A549 (cell line): Measurements from ENCODE around the gene COPS8. TPM values are rescaled to one million over a fixed set of nuclear protein-coding genes. Genes with fewer than 3 reads are reported as not detected.

Experiments used
- ATAC-seq, 2 experiments: fragments of 200-7000 bp in 1 of 2; fragments of >200 bp in 1 of 2; cut with Nextera tagmentation in 1 of 2; cut with Tn5 transposase in 1 of 2; 3 replicates each; pipeline versions ENCODE4 v1.8.0 to v1.9.1; 2018 to 2020; ENCODE audit warnings: mild to moderate bottlenecking in 1 of 2, moderate library complexity in 1 of 2
- CTCF ChIA-PET: fragments of 300-600 bp; sonication (Branson Sonifier 250); formaldehyde crosslinking; extraction: SDS; loops from one replicate; lab custom pipeline; 2021; ENCODE audit warnings: antibody characterized with exemption, inconsistent platforms; lab: Yijun Ruan, JAX
- POLR2A ChIA-PET: fragments of 350-600 bp; formaldehyde crosslinking; extraction: SDS; loops from one replicate; lab custom pipeline; 2021; ENCODE audit warnings: antibody characterized with exemption, inconsistent platforms; lab: Yijun Ruan, JAX
- DNase-seq, 2 experiments: peaks; one replicate each; pipeline versions ENCODE4 v3.0.0 to v3.0.0-alpha.2; 2011 to 2016; ENCODE audit warnings: low read depth in 1 of 2, low spot score in 1 of 2
- FAIRE-seq: peaks from 2 replicates; lab custom pipeline; 2011; peaks lifted over from hg19 to GRCh38; lab: Jason Lieb, UNC
- H3K27ac ChIP-seq, 2 experiments: fragments of >200 bp; sonication (Bioruptor Twin); formaldehyde crosslinking; 3 replicates each; pipeline ENCODE4 v1.5.1; 2016 to 2017
- H3K4me1 ChIP-seq: fragments of >200 bp; sonication (Bioruptor Twin); formaldehyde crosslinking; 3 replicates; pipeline ENCODE4 v1.6.1; 2016
- H3K4me2 ChIP-seq: fragments of >200 bp; sonication (Bioruptor Twin); formaldehyde crosslinking; 3 replicates; pipeline ENCODE4 v1.6.1; 2016
- H3K4me3 ChIP-seq: fragments of >200 bp; sonication (Bioruptor Twin); formaldehyde crosslinking; 3 replicates; pipeline ENCODE4 v1.5.1; 2016
- H3K9me3 ChIP-seq: fragments of >200 bp; sonication (Bioruptor Twin); formaldehyde crosslinking; 3 replicates; pipeline ENCODE4 v1.6.1; 2016
- CBX2 ChIP-seq: fragments of 200-600 bp; sonication (generic); IDR thresholded peaks from 2 replicates; pipeline ENCODE4 v1.6.1; 2016; ENCODE audit warnings: low read depth, mild to moderate bottlenecking, borderline replicate concordance
- CBX8 ChIP-seq: fragments of 200-600 bp; sonication (generic); IDR thresholded peaks from 2 replicates; pipeline ENCODE4 v1.6.1; 2016
- CEBPB ChIP-seq, 2 experiments: fragments of >200 bp in 1 of 2; sonication (Bioruptor Twin) in 1 of 2; formaldehyde crosslinking in 1 of 2; IDR thresholded peaks; 2 replicates each; pipeline ENCODE4 v1.6.1; 2012 to 2016
- E2F6 ChIP-seq: IDR thresholded peaks from 2 replicates; pipeline ENCODE4 v1.6.1; 2012; ENCODE audit warnings: low read depth, borderline replicate concordance
- ELK1 ChIP-seq: fragments of 150-350 bp; IDR thresholded peaks from 2 replicates; pipeline ENCODE4 v1.6.1; 2014; ENCODE audit warnings: low read depth, mild to moderate bottlenecking, low read length
- FOSB ChIP-seq: fragments of 250-450 bp; sonication (Bioruptor Pico); IDR thresholded peaks from 2 replicates; pipeline ENCODE4 v1.5.0; 2020; ENCODE audit warnings: mild to moderate bottlenecking, moderate library complexity
- FOXS1 ChIP-seq: fragments of 250-450 bp; sonication (Bioruptor Pico); IDR thresholded peaks from 2 replicates; pipeline ENCODE4 v1.5.0; 2020; ENCODE audit warnings: mild to moderate bottlenecking, moderate library complexity
- HDAC2 ChIP-seq: fragments of 200-600 bp; sonication (generic); IDR thresholded peaks from 2 replicates; pipeline ENCODE4 v1.6.1; 2016
- HES2 ChIP-seq: fragments of >200 bp; sonication (Bioruptor Twin); formaldehyde crosslinking; IDR thresholded peaks from 2 replicates; pipeline ENCODE4 v1.6.1; 2016
- HEYL ChIP-seq: fragments of 250-450 bp; sonication (Bioruptor Pico); IDR thresholded peaks from 2 replicates; pipeline ENCODE4 v1.8.0; 2021; ENCODE audit warnings: mild to moderate bottlenecking, moderate library complexity
- HMGXB4 ChIP-seq: fragments of 250-450 bp; sonication (Bioruptor Pico); IDR thresholded peaks from 2 replicates; pipeline ENCODE4 v1.5.0; 2021; ENCODE audit warnings: mild to moderate bottlenecking, moderate library complexity, borderline replicate concordance
- JUNB ChIP-seq: fragments of >200 bp; sonication (Bioruptor Twin); formaldehyde crosslinking; IDR thresholded peaks from 2 replicates; pipeline ENCODE4 v1.6.1; 2016
- KDM1A ChIP-seq: fragments of 200-600 bp; sonication (generic); IDR thresholded peaks from 2 replicates; pipeline ENCODE4 v1.6.1; 2016; ENCODE audit warnings: low read depth, mild to moderate bottlenecking
- MYC ChIP-seq: IDR thresholded peaks from 2 replicates; pipeline ENCODE4 v1.6.1; 2012; ENCODE audit warnings: mild to moderate bottlenecking, inconsistent platforms, low read length, improper control_type of control experiment, borderline replicate concordance
- NR3C1 ChIP-seq: fragments of >200 bp; sonication (Bioruptor Twin); formaldehyde crosslinking; IDR thresholded peaks from 3 replicates; pipeline ENCODE4 v1.6.1; 2017
- PHF8 ChIP-seq: fragments of 200-600 bp; sonication (generic); IDR thresholded peaks from 2 replicates; pipeline ENCODE4 v1.6.1; 2016; ENCODE audit warnings: low read depth, mild to moderate bottlenecking, antibody characterized with exemption, moderate library complexity, borderline replicate concordance
- POLR2A ChIP-seq: IDR thresholded peaks from 2 replicates; pipeline ENCODE4 v1.6.1; 2012; ENCODE audit warnings: mild to moderate bottlenecking, low read length
- POLR2AphosphoS2 ChIP-seq: conservative IDR thresholded peaks from 2 replicates; pipeline ENCODE4 v1.6.1; 2012; ENCODE audit warnings: low read length, improper control_type of control experiment, inconsistent platforms
- RAD21 ChIP-seq, 2 experiments: fragments of >200 bp in 1 of 2; sonication (Bioruptor Twin) in 1 of 2; formaldehyde crosslinking in 1 of 2; IDR thresholded peaks in 1 of 2; conservative IDR thresholded peaks in 1 of 2; 2 replicates in 1 of 2; 3 replicates in 1 of 2; pipeline ENCODE4 v1.6.1; 2012 to 2018; ENCODE audit warnings: inconsistent platforms in 1 of 2
- RFX5 ChIP-seq: fragments of 450-650 bp; IDR thresholded peaks from 2 replicates; pipeline ENCODE4 v1.7.1; 2014; ENCODE audit warnings: antibody characterized with exemption, mild to moderate bottlenecking, moderate library complexity
- RNF2 ChIP-seq: fragments of 200-600 bp; sonication (generic); IDR thresholded peaks from 2 replicates; pipeline ENCODE4 v1.6.1; 2016; ENCODE audit warnings: low read depth, mild to moderate bottlenecking, antibody characterized with exemption, moderate library complexity, borderline replicate concordance
- SREBF2 ChIP-seq: fragments of 450-650 bp; IDR thresholded peaks from 2 replicates; pipeline ENCODE4 v1.6.1; 2014; ENCODE audit warnings: mild to moderate bottlenecking, moderate library complexity
- TFCP2L1 ChIP-seq: fragments of 250-450 bp; sonication (Bioruptor Pico); IDR thresholded peaks from 2 replicates; pipeline ENCODE4 v1.5.0; 2021; ENCODE audit warnings: mild to moderate bottlenecking
- TP53 ChIP-seq: fragments of 250-450 bp; sonication (Bioruptor Pico); IDR thresholded peaks from 2 replicates; pipeline ENCODE4 v1.5.0; 2021; ENCODE audit warnings: mild to moderate bottlenecking, moderate library complexity
- USF2 ChIP-seq: fragments of 450-650 bp; IDR thresholded peaks from 2 replicates; pipeline ENCODE4 v1.6.1; 2014; ENCODE audit warnings: antibody characterized with exemption
- ZC3H11A ChIP-seq: fragments of 450-650 bp; IDR thresholded peaks from 2 replicates; pipeline ENCODE4 v1.6.1; 2014; ENCODE audit warnings: antibody characterized with exemption, mild to moderate bottlenecking
- ZNF302 ChIP-seq: fragments of 250-450 bp; sonication (Bioruptor Pico); IDR thresholded peaks from 2 replicates; pipeline ENCODE4 v1.9.0; 2021; ENCODE audit warnings: inconsistent platforms, mild to moderate bottlenecking, moderate library complexity
- ZSCAN20 ChIP-seq: fragments of 250-450 bp; sonication (Bioruptor Pico); IDR thresholded peaks from 2 replicates; pipeline ENCODE4 v1.8.0; 2022; ENCODE audit warnings: mild to moderate bottlenecking, moderate library complexity
- WGBS: methylation state at CpG from one replicate; pipeline ENCODE4 v1.1.6; 2017; ENCODE audit errors: missing lambda C conversion rate; 5-methylcytosine and 5-hydroxymethylcytosine counted together
- polyA plus RNA-seq, 4 experiments: library from polyadenylated mRNA; depleted of rRNA in 3 of 4; stranded (reverse); fragments of >200 nt; fragmentation: RNase III in 1 of 4; extraction: RNeasy Plus Mini Kit Qiagen cat#74134 plus additional on column Dnase treatment in 1 of 4; gene quantifications; 2 replicates in 3 of 4; 3 replicates in 1 of 4; pipeline ENCODE4 v1.2.3, GENCODE V29; 2011 to 2017
- TF ChIP-seq, protein P1 (sequence below): fragments of 250-450 bp; sonication (Bioruptor Pico); IDR thresholded peaks from 2 replicates; pipeline ENCODE4 v1.5.0; 2020; ENCODE audit warnings: low read depth, mild to moderate bottlenecking, moderate library complexity

COPS8 gene
- polyA plus RNA-seq, 2 of the 4 experiments (the other 2 are of a cell fraction): 85.7 to 161 TPM

GRCh38 chr2:237044281-237044680 is 41.4 kb upstream of the COPS8 start:
- 28% methylated on average over 3 of the region's 3 CpGs for WGBS
- Histone ChIP-seq H3K4me3 (no peak overlapping the region), H3K9me3 (peaks cover 27% of the 10 kb centered on the region), H3K4me2 (no peak overlapping the region), H3K27ac (no peak overlapping the region), H3K4me1 (no peaks in the 10 kb centered on the region)
- ATAC-seq: no peak
- CTCF ChIA-PET: no interaction called here
- no peak for FAIRE-seq
- no peak for TF ChIP-seq HMGXB4
- no peak for TF ChIP-seq TFCP2L1 (CRISPR knock-in tag)
- no peak for TF ChIP-seq POLR2AphosphoS2
- no peak for TF ChIP-seq HDAC2
- TF ChIP-seq CEBPB (IDR thresholded peaks at IDR 0.05): no peak
- POLR2A ChIA-PET: no interaction called here
- DNase-seq: no peak

DNA sequence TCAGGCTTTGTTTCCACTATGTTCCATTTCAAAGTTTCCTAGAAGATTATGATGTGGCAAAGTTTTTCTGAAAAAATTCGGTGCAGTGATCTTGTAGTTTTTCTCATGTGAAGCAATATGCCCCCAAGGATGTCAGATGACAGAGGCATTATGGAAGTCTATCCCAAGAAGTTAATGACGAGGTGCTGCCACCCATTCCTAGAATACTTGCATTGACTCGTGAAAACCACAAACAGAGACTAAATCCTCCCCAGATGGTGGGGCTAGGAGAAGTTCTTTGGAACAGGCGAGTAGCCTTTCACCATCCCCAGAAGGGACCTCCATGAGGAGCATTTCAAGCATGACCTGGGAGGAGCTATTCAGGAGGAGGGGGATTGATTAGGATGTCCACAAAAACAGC is 40.2 kb upstream of the COPS8 start:
- FAIRE-seq: no peak
- ATAC-seq: no peak
- WGBS: 0% methylated on average over 4 of the region's 4 CpGs
- Histone ChIP-seq H3K27ac (no peak overlapping the region), H3K4me1 (no peaks in the 10 kb centered on the region), H3K4me2 (no peak overlapping the region), H3K4me3 (no peak overlapping the region), H3K9me3 (peaks cover 33% of the 10 kb centered on the region)
- TF ChIP-seq SREBF2 (no peak), CEBPB (IDR thresholded peaks at IDR 0.05) (no peak), ZSCAN20 (no peak), HEYL (CRISPR knock-in tag) (no peak), FOSB (CRISPR knock-in tag) (no peak), POLR2A (no peak), USF2 (no peak)
- ChIA-PET POLR2A (no interaction called here), CTCF (interaction anchor here (1.7 kb wide), 1 partner anchor 15 kb away, joined by 5 read pairs; no protein-coding TSS in a partner anchor)
- no peak for DNase-seq

GRCh38 chr2:237048595-237048994 is 37.1 kb upstream of the COPS8 start:
- TF ChIP-seq CBX8 (no peak), HES2 (no peak), ZNF302 (CRISPR knock-in tag) (no peak)
- Histone ChIP-seq H3K4me3 (no peak overlapping the region), H3K4me2 (no peak overlapping the region), H3K9me3 (peaks cover 33% of the 10 kb centered on the region), H3K27ac (no peak overlapping the region), H3K4me1 (no peaks in the 10 kb centered on the region)
- 24% methylated on average over 1 of the region's 1 CpG for WGBS
- FAIRE-seq: no peak
- ATAC-seq: no peak
- CTCF ChIA-PET: no interaction called here
- POLR2A ChIA-PET: no interaction called here
- no peak for DNase-seq

GRCh38 chr2:237051861-237052260 is 33.8 kb upstream of the COPS8 start:
- ATAC-seq: no peak
- ChIA-PET CTCF (no interaction called here), POLR2A (no interaction called here)
- Histone ChIP-seq H3K9me3 (peaks cover 29% of the 10 kb centered on the region), H3K4me3 (no peak overlapping the region), H3K4me1 (no peaks in the 10 kb centered on the region), H3K4me2 (no peak overlapping the region), H3K27ac (no peak overlapping the region)
- no peak for FAIRE-seq
- WGBS: 48% methylated on average over 8 of the region's 8 CpGs
- DNase-seq: no peak
- TF ChIP-seq, protein P1, sequence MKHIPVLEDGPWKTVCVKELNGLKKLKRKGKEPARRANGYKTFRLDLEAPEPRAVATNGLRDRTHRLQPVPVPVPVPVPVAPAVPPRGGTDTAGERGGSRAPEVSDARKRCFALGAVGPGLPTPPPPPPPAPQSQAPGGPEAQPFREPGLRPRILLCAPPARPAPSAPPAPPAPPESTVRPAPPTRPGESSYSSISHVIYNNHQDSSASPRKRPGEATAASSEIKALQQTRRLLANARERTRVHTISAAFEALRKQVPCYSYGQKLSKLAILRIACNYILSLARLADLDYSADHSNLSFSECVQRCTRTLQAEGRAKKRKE: no peak
- TF ChIP-seq POLR2A (no peak), MYC (no peak), E2F6 (no peak), RAD21 (conservative IDR thresholded peaks at IDR 0.05 in 1 of 2, IDR thresholded peaks at IDR 0.05 in 1 of 2) (no peak), ELK1 (no peak), FOXS1 (CRISPR knock-in tag) (no peak), TP53 (CRISPR knock-in tag) (no peak), KDM1A (no peak), RFX5 (no peak), PHF8 (no peak), CBX2 (no peak), JUNB (no peak), ZC3H11A (no peak), RNF2 (no peak), NR3C1 (no peak)
